ENCODE data around the gene STARD4.

DNA sequence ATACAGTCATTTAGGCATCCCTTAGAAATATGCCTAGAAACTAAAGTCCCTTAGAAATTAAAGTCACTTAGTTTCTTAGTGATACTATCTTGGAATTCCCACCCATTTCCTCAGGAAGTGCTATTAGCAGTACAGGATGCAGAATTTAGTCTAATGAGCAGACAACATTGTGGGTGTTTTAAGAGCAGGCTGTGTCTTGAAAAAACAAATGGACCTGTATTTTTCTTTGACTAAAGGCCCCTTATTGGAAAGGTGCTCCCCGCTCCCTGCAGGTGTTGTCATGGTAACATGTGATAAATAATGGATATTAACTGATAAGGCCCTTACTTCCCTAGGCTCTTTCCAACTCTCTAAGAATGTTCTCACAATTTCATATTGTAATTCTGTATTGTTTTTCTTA is 38.8 kb upstream of the STARD4 start:
- TF ChIP-seq, protein P1, sequence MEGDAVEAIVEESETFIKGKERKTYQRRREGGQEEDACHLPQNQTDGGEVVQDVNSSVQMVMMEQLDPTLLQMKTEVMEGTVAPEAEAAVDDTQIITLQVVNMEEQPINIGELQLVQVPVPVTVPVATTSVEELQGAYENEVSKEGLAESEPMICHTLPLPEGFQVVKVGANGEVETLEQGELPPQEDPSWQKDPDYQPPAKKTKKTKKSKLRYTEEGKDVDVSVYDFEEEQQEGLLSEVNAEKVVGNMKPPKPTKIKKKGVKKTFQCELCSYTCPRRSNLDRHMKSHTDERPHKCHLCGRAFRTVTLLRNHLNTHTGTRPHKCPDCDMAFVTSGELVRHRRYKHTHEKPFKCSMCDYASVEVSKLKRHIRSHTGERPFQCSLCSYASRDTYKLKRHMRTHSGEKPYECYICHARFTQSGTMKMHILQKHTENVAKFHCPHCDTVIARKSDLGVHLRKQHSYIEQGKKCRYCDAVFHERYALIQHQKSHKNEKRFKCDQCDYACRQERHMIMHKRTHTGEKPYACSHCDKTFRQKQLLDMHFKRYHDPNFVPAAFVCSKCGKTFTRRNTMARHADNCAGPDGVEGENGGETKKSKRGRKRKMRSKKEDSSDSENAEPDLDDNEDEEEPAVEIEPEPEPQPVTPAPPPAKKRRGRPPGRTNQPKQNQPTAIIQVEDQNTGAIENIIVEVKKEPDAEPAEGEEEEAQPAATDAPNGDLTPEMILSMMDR (conservative IDR thresholded peaks at IDR 0.05; ENCODE audit: low read length), result no peak
- TF ChIP-seq EZH2phosphoT487 (IDR thresholded peaks at IDR 0.05; ENCODE audit: borderline replicate concordance, low read depth, low read length), result no peak
